HepG2 (cell line): ENCODE data around the gene COQ8B. TPM values are rescaled to one million over a fixed set of nuclear protein-coding genes. Genes with fewer than 3 reads are reported as not detected.

ENCODE experiments used
- ATAC-seq: fragments of 200-7000 bp; cut with Tn5 transposase; 3 replicates; pipeline ENCODE4 v1.9.1; 2020; ENCODE audit warnings: mild to moderate bottlenecking, moderate library complexity
- BruUV-seq: library from RNA; stranded (reverse); fragments of 400-500 nt; replicated peaks from 2 replicates; lab custom pipeline; 2021; lab: Mats Ljungman, UMichigan
- CTCF ChIA-PET: fragments of 300-600 bp; formaldehyde crosslinking; extraction: SDS; loops from one replicate; lab custom pipeline; 2021; ENCODE audit warnings: low total read pairs, inconsistent platforms, low intra/inter-chr PET ratio; lab: Yijun Ruan, JAX
- POLR2A ChIA-PET: fragments of 350-600 bp; sonication (Branson Sonifier 250); formaldehyde crosslinking; loops from one replicate; lab custom pipeline; 2020; ENCODE audit warnings: antibody characterized with exemption, inconsistent platforms; lab: Yijun Ruan, JAX
- DNase-seq: peaks from one replicate; pipeline ENCODE4 v3.0.0-alpha.2; 2015; ENCODE audit warnings: low spot score
- FAIRE-seq: peaks from 3 replicates; lab custom pipeline; 2011; peaks lifted over from hg19 to GRCh38; lab: Jason Lieb, UNC
- H2AFZ ChIP-seq: one replicate; pipeline ENCODE4 v1.6.1; 2011; ENCODE audit warnings: low read length, inconsistent platforms
- H3K27ac ChIP-seq: fragments of 300-600 bp; 3 replicates; pipeline ENCODE4 v1.8.0; 2011; ENCODE audit warnings: mixed run types, mild to moderate bottlenecking, mixed read lengths, low read length, inconsistent platforms; ENCODE audit not compliant: insufficient read depth; ENCODE audit errors: extremely low read length
- H3K27me3 ChIP-seq, 2 experiments: fragments of 200-600 bp in 1 of 2; 2 replicates in 1 of 2; 3 replicates in 1 of 2; pipeline versions ENCODE4 v1.6.0 to v1.8.0; 2011; ENCODE audit warnings: low read length in 2 of 2, mild to moderate bottlenecking in 2 of 2, moderate library complexity in 2 of 2, inconsistent platforms in 1 of 2; ENCODE audit not compliant: insufficient read depth in 2 of 2, control insufficient read depth in 1 of 2
- H3K36me3 ChIP-seq, 2 experiments: fragments of 200-600 bp in 1 of 2; replicated peaks in 1 of 2; 2 replicates in 1 of 2; 3 replicates in 1 of 2; pipeline versions ENCODE4 v1.5.1 to v1.8.0; 2011; ENCODE audit warnings: low read length in 2 of 2, inconsistent platforms in 1 of 2; ENCODE audit not compliant: insufficient read depth in 2 of 2, control insufficient read depth in 1 of 2
- H3K4me1 ChIP-seq: 2 replicates; pipeline ENCODE4 v1.5.1; 2012; ENCODE audit warnings: low read length, inconsistent platforms; ENCODE audit not compliant: insufficient read depth
- H3K4me2 ChIP-seq: 2 replicates; pipeline ENCODE4 v1.6.0; 2011; ENCODE audit warnings: low read depth, low read length, inconsistent platforms
- H3K4me3 ChIP-seq, 3 experiments: fragments of 200-600 bp in 1 of 3; sonication (generic), shearing (Covaris generic) in 1 of 3; replicated peaks in 1 of 3; 2 replicates each; pipeline ENCODE4 v1.5.1; 2011 to 2016; ENCODE audit warnings: low read length in 3 of 3, inconsistent platforms in 2 of 3, low read depth in 2 of 3, mild to moderate bottlenecking in 2 of 3, control low read depth in 1 of 3, mixed read lengths in 1 of 3; ENCODE audit not compliant: insufficient read depth in 1 of 3
- H3K79me2 ChIP-seq: one replicate; pipeline ENCODE4 v1.6.1; 2011; ENCODE audit warnings: low read length, inconsistent platforms; ENCODE audit not compliant: insufficient read depth
- H3K9ac ChIP-seq: 2 replicates; pipeline ENCODE4 v1.6.0; 2011; ENCODE audit warnings: mild to moderate bottlenecking, low read depth, low read length, inconsistent platforms; ENCODE audit not compliant: insufficient read depth
- H3K9me3 ChIP-seq: 2 replicates; pipeline ENCODE4 v1.5.1; 2012; ENCODE audit warnings: mild to moderate bottlenecking, low read length
- H4K20me1 ChIP-seq: 2 replicates; pipeline ENCODE4 v1.6.0; 2011; ENCODE audit warnings: inconsistent platforms, mild to moderate bottlenecking, low read length, moderate library complexity; ENCODE audit not compliant: insufficient read depth
- CREM ChIP-seq, 2 experiments: sonication (generic) in 1 of 2; formaldehyde crosslinking in 1 of 2; IDR thresholded peaks; 2 replicates each; pipeline versions ENCODE4 v1.4.0 to v1.6.1; 2016 to 2020; ENCODE audit warnings: antibody characterized with exemption in 1 of 2, mild to moderate bottlenecking in 1 of 2, missing genetic modification reagents in 1 of 2
- FOSL2 ChIP-seq: sonication (generic); formaldehyde crosslinking; IDR thresholded peaks from 2 replicates; pipeline ENCODE4 v1.4.0; 2020; ENCODE audit warnings: missing genetic modification reagents
- FOXP4 ChIP-seq: sonication (generic); formaldehyde crosslinking; IDR thresholded peaks from 2 replicates; pipeline ENCODE4 v1.4.0; 2020; ENCODE audit warnings: missing genetic modification reagents
- GPN1 ChIP-seq: sonication (generic); formaldehyde crosslinking; IDR thresholded peaks from 2 replicates; pipeline ENCODE4 v1.5.1; 2020; ENCODE audit warnings: missing genetic modification reagents, borderline replicate concordance
- NFRKB ChIP-seq: fragments of 450-650 bp; IDR thresholded peaks from 2 replicates; pipeline ENCODE4 v1.6.1; 2017
- POLR2G ChIP-seq: fragments of 200-400 bp; formaldehyde crosslinking; IDR thresholded peaks from 2 replicates; pipeline ENCODE4 v1.6.1; 2018; ENCODE audit warnings: mild to moderate bottlenecking, low read depth, low read length, moderate library complexity
- SIN3A ChIP-seq: IDR thresholded peaks from 2 replicates; pipeline ENCODE4 v1.6.1; 2011; ENCODE audit warnings: low read depth, mild to moderate bottlenecking, control low read depth, low read length, borderline replicate concordance
- SNAI1 ChIP-seq: sonication (generic); formaldehyde crosslinking; IDR thresholded peaks from 2 replicates; pipeline ENCODE4 v1.5.0; 2020; ENCODE audit warnings: mild to moderate bottlenecking, missing genetic modification reagents, borderline replicate concordance
- SP5 ChIP-seq: IDR thresholded peaks from 2 replicates; pipeline ENCODE4 v1.6.1; 2016; ENCODE audit warnings: low read depth, borderline replicate concordance
- THYN1 ChIP-seq: sonication (generic); formaldehyde crosslinking; IDR thresholded peaks from 2 replicates; pipeline ENCODE4 v1.8.1; 2023; ENCODE audit warnings: low read depth, mild to moderate bottlenecking, moderate library complexity, missing genetic modification reagents, borderline replicate concordance
- TMF1 ChIP-seq: sonication (generic); formaldehyde crosslinking; IDR thresholded peaks from 2 replicates; pipeline ENCODE4 v1.8.1; 2022; ENCODE audit warnings: low read depth, missing genetic modification reagents
- TOPORS ChIP-seq: sonication (generic); formaldehyde crosslinking; IDR thresholded peaks from 2 replicates; pipeline ENCODE4 v1.8.0; 2023; ENCODE audit warnings: mild to moderate bottlenecking, missing genetic modification reagents
- ZKSCAN1 ChIP-seq: fragments of 150-350 bp; IDR thresholded peaks from 2 replicates; pipeline ENCODE4 v1.6.1; 2014; ENCODE audit warnings: low read length
- ZNF484 ChIP-seq: sonication (generic); formaldehyde crosslinking; IDR thresholded peaks from 2 replicates; pipeline ENCODE4 v1.5.1; 2020; ENCODE audit warnings: mild to moderate bottlenecking, low read depth, missing genetic modification reagents, borderline replicate concordance
- ZNF550 ChIP-seq: sonication (generic); formaldehyde crosslinking; IDR thresholded peaks from 2 replicates; pipeline ENCODE4 v1.4.0; 2020; ENCODE audit warnings: mild to moderate bottlenecking, missing genetic modification reagents, borderline replicate concordance
- ZNF558 ChIP-seq: sonication (generic); formaldehyde crosslinking; IDR thresholded peaks from 2 replicates; pipeline ENCODE4 v1.9.0; 2022; ENCODE audit warnings: mild to moderate bottlenecking, missing genetic modification reagents, borderline replicate concordance
- ZNF781 ChIP-seq: sonication (generic); formaldehyde crosslinking; IDR thresholded peaks from 2 replicates; pipeline ENCODE4 v1.5.1; 2020; ENCODE audit warnings: borderline replicate concordance, mild to moderate bottlenecking, missing genetic modification reagents; ENCODE audit errors: not compliant biosample characterization
- ZSCAN31 ChIP-seq: sonication (generic); formaldehyde crosslinking; IDR thresholded peaks from 2 replicates; pipeline ENCODE4 v1.5.0; 2020; ENCODE audit warnings: low read depth, mild to moderate bottlenecking, missing genetic modification reagents
- WGBS: methylation state at CpG from one replicate; pipeline ENCODE4 v1.1.6; 2017; ENCODE audit warnings: low lambda C conversion rate; 5-methylcytosine and 5-hydroxymethylcytosine counted together
- in situ Hi-C: cut with HindIII; loops from 2 replicates; pipeline ENCODE4 v1.10.0; 2017; ENCODE audit warnings: low pct_unique_long_range_greater_than_20kb; ENCODE audit not compliant: extremely low pct_ligation_motif_present
- intact Hi-C: fragments of 100-400 bp; cut with micrococcal nuclease; formaldehyde crosslinking; loops from one replicate; pipeline ENCODE4 v1.10.0; 2022; ENCODE audit not compliant: unreplicated experiment
- polyA plus RNA-seq, 8 experiments: library from polyadenylated mRNA; depleted of rRNA in 3 of 8; stranded (reverse) in 7 of 8; unstranded in 1 of 8; fragments of >200 nt; fragmentation: Illumina TruSeq in 4 of 8; extraction: Trizol in 4 of 8; gene quantifications; 2 replicates each; pipeline versions ENCODE4 v1.2.1 to v1.2.3, GENCODE V29; 2011 to 2016; ENCODE audit warnings: low read depth in 4 of 8, missing spikeins in 1 of 8, mixed read lengths in 1 of 8; ENCODE audit not compliant: insufficient read depth in 1 of 8
- total RNA-seq, 5 experiments: library from RNA; depleted of rRNA; stranded (reverse); fragments of >200 nt; fragmentation: Illumina TruSeq; extraction: Trizol; gene quantifications; 2 replicates each; pipeline ENCODE4 v1.2.3, GENCODE V29; 2016; ENCODE audit warnings: low read depth in 1 of 5

The COQ8B gene
- total and polyA plus RNA-seq, 2 of the 13 experiments (the other 11 are each of a cell fraction or from before 2014, with no cell fraction given): 12.3 to 17.2 TPM

GRCh38 chr19:40737102-40737644 is 20.5 kb upstream of the COQ8B start:
- H2AFZ ChIP-seq: no peak overlapping the region
- H3K4me2 ChIP-seq: no peak overlapping the region
- H3K9me3 ChIP-seq: no peaks in the 10 kb centered on the region
- 0 out of 2 replicates have a peak, but pooled peaks have one; percentile 34 for TF ChIP-seq TMF1 (CRISPR knock-in tag)
- no peak for TF ChIP-seq NFRKB
- TF ChIP-seq, all 625 proteins: peak for 1
- intact Hi-C loops: no loop called here
- CTCF ChIA-PET: no interaction called here
- FAIRE-seq (no peak), DNase-seq (no peak), ATAC-seq (no peak)
- POLR2A ChIA-PET: interaction anchor here (1.2 kb wide), 1 partner anchor 13 kb away, joined by 3 read pairs; the partner anchor contains the start of gene ACTMAP
- no peaks in the 10 kb centered on the region for H3K79me2 ChIP-seq
- H3K27ac ChIP-seq: no peak overlapping the region
- no peak overlapping the region for H3K9ac ChIP-seq
- 98% methylated on average over 9 of the region's 9 CpGs for WGBS
- H3K27me3 ChIP-seq: no peaks in the 10 kb centered on the region
- no peak overlapping the region for H3K4me3 ChIP-seq
- in situ Hi-C loops: no loop called here
- no TSS peak for BruUV-seq
- peaks cover 23 to 62% of the 10 kb centered on the region in 2 experiments for H3K36me3 ChIP-seq
- no peaks in the 10 kb centered on the region for H4K20me1 ChIP-seq
- H3K4me1 ChIP-seq: peaks cover 19% of the 10 kb centered on the region

GRCh38 chr19:40736661-40737060 is 20.0 kb upstream of the COQ8B start:
- BruUV-seq: no TSS peak
- Histone ChIP-seq H3K36me3 (peaks cover 23 to 65% of the 10 kb centered on the region in 2 experiments), H4K20me1 (no peaks in the 10 kb centered on the region), H3K79me2 (no peaks in the 10 kb centered on the region), H3K27me3 (no peaks in the 10 kb centered on the region), H3K9me3 (no peaks in the 10 kb centered on the region), H3K9ac (no peak overlapping the region), H3K4me2 (no peak overlapping the region), H2AFZ (no peak overlapping the region), H3K27ac (no peak overlapping the region), H3K4me1 (peaks cover 19% of the 10 kb centered on the region), H3K4me3 (no peak overlapping the region)
- WGBS: 87% methylated on average over 9 of the region's 9 CpGs
- ChIA-PET POLR2A (interaction anchor here (1.2 kb wide), 1 partner anchor 14 kb away, joined by 3 read pairs; the partner anchor contains the start of gene ACTMAP), CTCF (no interaction called here)
- ATAC-seq (no peak), DNase-seq (no peak), FAIRE-seq (no peak)
- in situ Hi-C loops: no loop called here
- intact Hi-C loops: no loop called here
- TF ChIP-seq FOXP4 (CRISPR knock-in tag): no peak
- no peak for TF ChIP-seq SNAI1 (CRISPR knock-in tag)
- no peak for TF ChIP-seq TOPORS (CRISPR knock-in tag)
- no peak for TF ChIP-seq ZKSCAN1
- TF ChIP-seq ZSCAN31 (CRISPR knock-in tag): no peak
- no peak for TF ChIP-seq GPN1
- no peak for TF ChIP-seq ZNF558 (CRISPR knock-in tag)
- TF ChIP-seq CREM (IDR thresholded peaks at IDR 0.05): no peak
- TF ChIP-seq CREM (CRISPR knock-in tag; IDR thresholded peaks at IDR 0.05): no peak
- TF ChIP-seq FOSL2 (CRISPR knock-in tag): no peak
- no peak for TF ChIP-seq THYN1 (CRISPR knock-in tag)
- no peak for TF ChIP-seq ZNF550
- no peak for TF ChIP-seq POLR2G
- no peak for TF ChIP-seq ZNF484 (CRISPR knock-in tag)
- no peak for TF ChIP-seq ZNF781 (CRISPR knock-in tag)
- TF ChIP-seq SP5 (CRISPR knock-in tag): no peak
- no peak for TF ChIP-seq SIN3A
